Endothelial cell of umbilical vein (primary cell): ENCODE measurements around the gene GRM4. TPM values are rescaled to one million over a fixed set of nuclear protein-coding genes. Genes with fewer than 3 reads are reported as not detected.
A peak's percentile ranks its signal among the peaks of the same experiment; 100 is the strongest.

ENCODE experiments used
- BruUV-seq: library from RNA; stranded (reverse); fragments of 400-500 nt; replicated peaks from 2 replicates; lab custom pipeline; 2021; lab: Mats Ljungman, UMichigan
- CTCF ChIA-PET: fragments of 300-600, 350-600 bp; sonication (Branson Sonifier 250); formaldehyde crosslinking; loops from one replicate; lab custom pipeline; 2021; ENCODE audit warnings: antibody characterized with exemption, inconsistent platforms; lab: Charles Lee
- POLR2A ChIA-PET: fragments of 300-600, 350-600 bp; sonication (Branson Sonifier 250); formaldehyde crosslinking; loops from one replicate; lab custom pipeline; 2021; ENCODE audit warnings: antibody characterized with exemption, inconsistent platforms; lab: Charles Lee
- DNase-seq: peaks from one replicate; pipeline ENCODE4 v3.0.0-alpha.2; 2011; ENCODE audit warnings: low read depth, low spot score
- FAIRE-seq: peaks from 2 replicates; lab custom pipeline; 2011; peaks lifted over from hg19 to GRCh38; lab: Jason Lieb, UNC
- H2AFZ ChIP-seq: 2 replicates; pipeline ENCODE4 v1.6.0; 2012; ENCODE audit warnings: low read depth, low read length, control low read depth, inconsistent platforms
- H3K27ac ChIP-seq: 2 replicates; pipeline ENCODE4 v1.5.1; 2011; ENCODE audit warnings: low read depth, mild to moderate bottlenecking, control low read depth, low read length, moderate library complexity; ENCODE audit not compliant: insufficient read depth
- H3K27me3 ChIP-seq, 2 experiments: 2 replicates each; pipeline versions ENCODE4 v1.6.0 to v1.6.1; 2011; ENCODE audit warnings: low read length in 2 of 2, mixed read lengths in 1 of 2; ENCODE audit not compliant: control insufficient read depth in 2 of 2, insufficient read depth in 2 of 2
- H3K36me3 ChIP-seq, 2 experiments: 2 replicates in 1 of 2; 3 replicates in 1 of 2; pipeline ENCODE4 v1.5.1; 2011; ENCODE audit warnings: low read length in 2 of 2, mild to moderate bottlenecking in 1 of 2, moderate library complexity in 1 of 2; ENCODE audit not compliant: control insufficient read depth in 2 of 2, insufficient read depth in 2 of 2; ENCODE audit errors: extremely low read depth in 1 of 2
- H3K4me1 ChIP-seq: 3 replicates; pipeline ENCODE4 v1.5.1; 2011; ENCODE audit warnings: mild to moderate bottlenecking, low read length; ENCODE audit not compliant: control insufficient read depth, insufficient read depth; ENCODE audit errors: extremely low read depth
- H3K4me2 ChIP-seq: 2 replicates; pipeline ENCODE4 v1.6.1; 2011; ENCODE audit warnings: low read length, control low read depth, mixed read lengths; ENCODE audit not compliant: insufficient read depth
- H3K4me3 ChIP-seq, 3 experiments: fragments of 200-600 bp in 1 of 3; sonication (generic), shearing (Covaris generic) in 1 of 3; replicated peaks in 1 of 3; 2 replicates each; pipeline ENCODE4 v1.5.1; 2011 to 2016; ENCODE audit warnings: control low read depth in 3 of 3, low read length in 3 of 3, mild to moderate bottlenecking in 2 of 3, inconsistent platforms in 1 of 3, low read depth in 1 of 3, moderate library complexity in 1 of 3; ENCODE audit not compliant: insufficient read depth in 1 of 3
- H3K79me2 ChIP-seq: 2 replicates; pipeline ENCODE4 v1.6.0; 2012; ENCODE audit warnings: low read length, inconsistent platforms; ENCODE audit not compliant: control insufficient read depth, insufficient read depth
- H3K9ac ChIP-seq: replicated peaks from 2 replicates; pipeline ENCODE3; 2011; ENCODE audit warnings: low read length, control low read depth; ENCODE audit not compliant: insufficient read depth; ENCODE audit errors: extremely low read depth
- H3K9me1 ChIP-seq: replicated peaks from 3 replicates; pipeline ENCODE4 v1.6.0; 2011; ENCODE audit warnings: mild to moderate bottlenecking, low read length; ENCODE audit not compliant: control insufficient read depth, insufficient read depth; ENCODE audit errors: extremely low read depth
- H3K9me3 ChIP-seq: replicated peaks from 2 replicates; pipeline ENCODE4 v1.5.1; 2012; ENCODE audit warnings: low read length, inconsistent platforms; ENCODE audit not compliant: control insufficient read depth, insufficient read depth
- H4K20me1 ChIP-seq: replicated peaks from 2 replicates; pipeline ENCODE3; 2011; ENCODE audit warnings: mild to moderate bottlenecking, low read length; ENCODE audit not compliant: control insufficient read depth, insufficient read depth; ENCODE audit errors: extremely low read depth
- CTCF ChIP-seq, 2 donors: IDR thresholded peaks; 1 replicate in 1 of 2; 2 replicates in 1 of 2; pipeline ENCODE4 v1.5.1; 2011; ENCODE audit warnings: low read length in 2 of 2, mild to moderate bottlenecking in 2 of 2, moderate library complexity in 2 of 2, control low read depth in 1 of 2, inconsistent platforms in 1 of 2, low read depth in 1 of 2; ENCODE audit not compliant: insufficient read depth in 1 of 2; ENCODE audit errors: extremely low read depth in 1 of 2
- GATA2 ChIP-seq: IDR thresholded peaks from 2 replicates; pipeline ENCODE4 v1.7.0; 2011; ENCODE audit warnings: low read depth, mild to moderate bottlenecking, moderate library complexity, mixed read lengths, low read length; ENCODE audit not compliant: insufficient read length, insufficient read depth
- JUN ChIP-seq: IDR thresholded peaks from 2 replicates; pipeline ENCODE4 v1.6.1; 2011; ENCODE audit warnings: borderline replicate concordance, low read depth; ENCODE audit not compliant: insufficient read length, insufficient read depth
- MAX ChIP-seq: IDR thresholded peaks from 2 replicates; pipeline ENCODE4 v1.6.1; 2011; ENCODE audit not compliant: insufficient read depth, insufficient read length
- dilution Hi-C: fragments of 300-500 bp; cut with MboI; formaldehyde crosslinking; loops from one replicate; pipeline ENCODE4 v1.15.0; 2019; ENCODE audit warnings: low sequenced_read_pairs; ENCODE audit not compliant: extremely low pct_ligation_motif_present
- intact Hi-C: fragments of 100-400 bp; cut with micrococcal nuclease; formaldehyde crosslinking; loops from one replicate; pipeline ENCODE4 v1.10.0; 2022
- polyA plus RNA-seq, 4 experiments: library from polyadenylated mRNA; depleted of rRNA in 3 of 4; stranded (reverse) in 3 of 4; unstranded in 1 of 4; fragments of >200 nt; gene quantifications; 2 replicates each; pipeline versions ENCODE4 v1.2.1 to v1.2.3, GENCODE V29; 2011 to 2012; ENCODE audit warnings: missing spikeins in 1 of 4
- total RNA-seq: library from RNA; stranded (reverse); gene quantifications from 2 replicates; pipeline ENCODE4 v1.2.3, GENCODE V29; 2021

Gene GRM4
- total and polyA plus RNA-seq, 2 donors (not counting 3 experiments of a cell fraction or from before 2014, with no cell fraction given), result 0.03 TPM; not detected in 1

- Histone ChIP-seq H3K27ac (no peak overlapping the region), H4K20me1 (no peaks in the 10 kb centered on the region), H3K9ac (no peak overlapping the region), H3K4me2 (no peak overlapping the region), H3K9me1 (no peaks in the 10 kb centered on the region), H3K27me3 (no peaks in the 10 kb centered on the region), H3K4me1 (no peaks in the 10 kb centered on the region), H3K4me3 (no peak overlapping the region), H3K9me3 (no peaks in the 10 kb centered on the region), H3K36me3 (no peaks in the 10 kb centered on the region), H2AFZ (no peak overlapping the region), H3K79me2 (no peaks in the 10 kb centered on the region)
- intact Hi-C loops, result no loop called here
- peak; percentile 6 for DNase-seq
- dilution Hi-C loops, result no loop called here
- no TSS peak for BruUV-seq
- POLR2A ChIA-PET, result no interaction called here
- CTCF ChIA-PET, result no interaction called here
- FAIRE-seq, result peak; percentile 73
- TF ChIP-seq MAX, result no peak
- TF ChIP-seq JUN, result no peak
- no peak for TF ChIP-seq CTCF (IDR thresholded peaks at IDR 0.05; ENCODE audit: extremely low read depth in 1 of 2, insufficient read depth in 1 of 2, low read depth in 1 of 2, low read length in 2 of 2)
- no peak for TF ChIP-seq GATA2
Observed at GRCh38 chr6:34071884-34072379, 74.0 kb downstream of the GRM4 start.
